ENCODE results near the gene EEA1. TPM values are rescaled to one million over a fixed set of nuclear protein-coding genes. Genes with fewer than 3 reads are reported as not detected.

The EEA1 gene
- total and polyA plus RNA-seq, 2 of the 4 experiments (the other 2 are of a cell fraction), result 4.6 to 12.5 TPM

GRCh38 chr12:92943482-92944250, 14.6 kb upstream of the EEA1 start:
- Histone ChIP-seq H3K4ac (ENCODE audit: low read depth, low read length) (peak overlapping the region; percentile 55), H3K18ac (ENCODE audit: low read depth, low read length) (peak overlapping the region; percentile 40), H4K8ac (ENCODE audit: low read depth in 2 of 2, low read length in 2 of 2) (no peak overlapping the region), H2AK5ac (ENCODE audit: low read depth, low read length) (peak overlapping the region; percentile 24; the same call in 1 of the 2 replicates), H3K36me3 (ENCODE audit: control insufficient read depth, insufficient read depth, low read length) (no peaks in the 10 kb centered on the region), H3K27me3 (ENCODE audit: control insufficient read depth, insufficient read depth, low read length) (no peaks in the 10 kb centered on the region), H3K79me1 (ENCODE audit: low read depth in 1 of 2, low read length in 2 of 2) (no peaks in the 10 kb centered on the region), H3K4me3 (ENCODE audit: insufficient read depth, low read depth, low read length) (no peak overlapping the region), H3K23ac (ENCODE audit: low read depth, low read length) (no peak overlapping the region), H3K9ac (ENCODE audit: low read depth, low read length) (no peak overlapping the region), H2BK5ac (ENCODE audit: low read depth, low read length, poor library complexity, severe bottlenecking) (peak overlapping the region; percentile 35), H3K14ac (replicated peaks; ENCODE audit: low read depth, low read length) (no peak overlapping the region), H4K91ac (ENCODE audit: insufficient read depth, low read depth, low read length) (peak overlapping the region; percentile 34; the same call in 1 of the 2 replicates), H4K20me1 (ENCODE audit: insufficient read depth, low read length) (no peaks in the 10 kb centered on the region), H3K9me3 (ENCODE audit: control insufficient read depth, insufficient read depth, low read length) (no peaks in the 10 kb centered on the region), H3K9me1 (ENCODE audit: insufficient read depth, low read length) (peaks cover 6% of the 10 kb centered on the region), H3K4me1 (ENCODE audit: control insufficient read depth, insufficient read depth, low read length) (peaks cover 7% of the 10 kb centered on the region), H4K5ac (ENCODE audit: low read depth, low read length) (peak overlapping the region; percentile 35; the same call in 1 of the 2 replicates), H2BK20ac (ENCODE audit: low read depth, low read length) (peak overlapping the region; percentile 16; the same call in 1 of the 2 replicates), H2AFZ (replicated peaks; ENCODE audit: low read length, poor library complexity) (no peak overlapping the region), H2AK9ac (replicated peaks; ENCODE audit: low read depth, low read length, poor library complexity) (no peak overlapping the region), H3K4me2 (ENCODE audit: low read depth, low read length) (0 out of 2 replicates have a peak overlapping the region, but pooled peaks have one; percentile 14), H3K56ac (ENCODE audit: extremely low read depth, insufficient read depth, low read length) (no peak overlapping the region), H2BK15ac (ENCODE audit: low read depth, low read length) (no peak overlapping the region), H2BK120ac (ENCODE audit: low read depth, low read length) (peak overlapping the region; percentile 30), H3K27ac (ENCODE audit: insufficient read depth, low read length) (peak overlapping the region; percentile 67; the same call in 1 of the 2 replicates)
- intact Hi-C loops (cut with micrococcal nuclease), result no loop called here
- no TSS peak for BruUV-seq (replicated peaks)
- dilution Hi-C loops (cut with HindIII; ENCODE audit: low sequenced_read_pairs, unreplicated experiment), result no loop called here
- in situ Hi-C loops (cut with MboI; ENCODE audit: low sequenced_read_pairs), result no loop called here
- DNase-seq, result peak; percentile 31
- CTCF ChIA-PET, result interaction anchor here (0.5 to 1.5 kb wide), 6 partner anchors 9 to 202 kb away, joined by 3 to 5 read pairs (median 3); no protein-coding TSS in a partner anchor
- no CpG with 5 or more reads among the region's 6 CpGs for WGBS, 2 experiments (ENCODE audit: extremely low coverage in 2 of 2, insufficient read length in 1 of 2)
- ATAC-seq (ENCODE audit: low read depth), result peak; percentile 43
- TF ChIP-seq RAD21 (IDR thresholded peaks at IDR 0.05; ENCODE audit: low read length) (no peak), BHLHE40 (IDR thresholded peaks at IDR 0.05; ENCODE audit: low read depth, low read length) (no peak), CHD1 (IDR thresholded peaks at IDR 0.05; ENCODE audit: low read depth, low read length) (no peak), RCOR1 (IDR thresholded peaks at IDR 0.05; ENCODE audit: insufficient replicate concordance, low read length) (no peak), CEBPB (IDR thresholded peaks at IDR 0.05; ENCODE audit: low read depth, low read length) (0 out of 2 replicates have a peak, but pooled peaks have one; percentile 7), SMC3 (IDR thresholded peaks at IDR 0.05; ENCODE audit: low read depth, low read length) (no peak), MAFK (IDR thresholded peaks at IDR 0.05; ENCODE audit: low read depth, low read length) (no peak)
- POLR2A ChIA-PET (ENCODE audit: unreplicated experiment), result interaction anchor here (0.5 kb wide), 1 partner anchor 164 kb away, joined by 3 read pairs; no protein-coding TSS in a partner anchor
